Left forelimb (tissue), 1 donor: Measurements from ENCODE around the gene LHX2.
"Not testable (repeated sequence)": the region's sequence is repeated elsewhere in the genome, so short reads cannot be mapped to it uniquely, and the experiment has no call there.

ENCODE experiments used
- DNase-seq: peaks from one replicate; pipeline ENCODE4 v3.0.0-alpha.2; 2018; ENCODE audit warnings: low spot score

Gene LHX2

GRCh38 chr9:124011460-124012301 lies at the start of gene LHX2:
Gene LHX2 (plus strand): TSS chr9:124011768. CDS start chr9:124012349, 581 bp downstream.
- DNase-seq, result peak; percentile 88

- DNase-seq, result no peak
These were observed 46.8 kb upstream of the LHX2 start for GRCh38 chr9:123964761-123965160.

DNA sequence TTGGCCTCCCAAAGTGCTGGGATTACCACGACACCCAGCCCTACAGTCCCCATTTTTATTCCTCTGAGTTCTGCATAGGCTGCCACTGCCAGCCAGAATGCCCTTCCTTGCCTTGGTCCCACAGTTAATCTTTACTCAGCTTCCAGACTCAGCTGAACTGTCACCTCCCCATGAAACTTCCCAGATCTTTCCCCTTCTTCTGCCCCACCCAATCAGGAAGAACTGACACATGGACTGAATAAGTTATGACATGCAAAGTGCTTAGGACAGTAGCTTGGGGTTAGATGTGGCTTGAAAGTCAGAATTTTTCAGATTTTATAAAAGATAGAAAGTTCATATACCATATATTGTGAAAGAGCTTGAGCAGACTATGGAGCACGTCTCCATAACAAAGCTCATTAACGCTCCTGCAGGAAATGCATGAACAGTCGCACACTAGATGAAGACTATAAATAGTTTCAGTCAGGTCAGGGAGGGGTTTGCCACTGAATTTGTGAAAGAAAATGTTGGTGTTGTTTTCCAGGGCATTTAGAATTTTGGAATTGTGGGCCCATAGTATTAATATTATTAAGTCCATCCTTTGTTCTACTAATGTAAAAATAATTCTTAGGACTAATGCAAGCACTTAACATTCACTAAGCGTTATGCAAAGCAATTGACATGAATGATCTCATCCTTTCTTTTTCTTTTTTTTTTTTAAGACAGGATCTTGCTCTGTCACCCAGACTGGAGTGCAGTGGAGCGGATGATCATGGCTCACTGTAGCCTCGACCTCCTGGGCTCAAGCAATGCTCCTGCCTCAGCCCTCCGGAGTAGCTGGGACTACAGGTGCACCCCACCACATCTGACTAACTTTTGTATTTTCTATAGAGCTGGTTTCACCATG lies 45.5 kb upstream of the LHX2 start:
- no peak for DNase-seq

DNA sequence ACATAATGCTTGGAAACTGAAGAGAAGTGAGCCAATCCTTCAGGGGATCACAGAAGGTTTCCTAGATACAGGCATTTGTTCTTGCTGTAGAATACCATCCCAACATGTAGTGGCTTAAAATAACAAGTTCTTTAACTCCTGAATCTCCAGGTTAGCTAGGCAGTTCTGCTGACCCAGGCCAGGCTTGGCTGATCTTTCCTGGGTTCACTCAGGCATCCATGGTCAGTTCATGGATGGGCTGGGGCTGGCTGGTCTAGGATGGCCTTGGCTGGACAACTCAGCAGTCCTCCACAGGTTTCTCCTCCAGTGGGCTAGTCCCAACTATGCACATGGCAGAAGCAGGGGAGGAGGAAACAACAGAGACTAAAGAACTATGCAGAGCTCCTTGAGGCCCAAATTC lies 44.2 kb upstream of the LHX2 start:
- no peak for DNase-seq

- no peak for DNase-seq
These were observed 39.0 kb upstream of the LHX2 start for GRCh38 chr9:123972618-123973017.

DNA sequence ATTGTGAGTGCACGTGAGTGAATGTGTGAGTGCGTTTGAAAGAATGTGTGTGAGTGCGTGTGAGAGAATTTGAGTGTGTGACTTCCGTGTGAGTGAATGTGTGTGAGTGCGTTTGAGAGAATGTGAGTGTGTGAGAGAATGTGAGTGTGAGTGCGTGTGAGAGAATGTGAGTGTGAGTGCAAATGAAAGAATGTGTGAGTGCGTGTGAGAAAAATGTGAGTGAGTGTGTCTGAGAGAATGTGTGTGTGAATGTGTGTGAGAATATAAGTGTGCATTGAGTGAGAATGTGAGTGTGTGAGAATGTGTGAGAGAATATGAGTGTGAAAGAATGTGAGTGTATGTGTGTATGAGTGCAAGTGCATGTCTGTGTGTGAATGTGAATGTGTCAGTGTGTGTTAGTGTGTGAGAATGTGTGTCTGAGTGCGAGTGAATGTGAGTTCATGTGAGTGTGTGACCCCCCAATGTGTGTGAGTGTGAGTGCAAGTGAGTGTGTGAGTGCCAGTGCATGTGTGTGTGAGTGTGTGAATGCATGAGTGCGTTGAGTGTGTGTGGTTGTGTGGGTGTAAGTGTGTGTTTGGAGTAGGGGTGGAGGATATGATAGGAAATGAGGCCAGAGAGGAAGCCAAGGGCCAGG lies 37.9 kb upstream of the LHX2 start:
- DNase-seq, result no peak

- no peak for DNase-seq
These were observed 37.1 kb upstream of the LHX2 start for GRCh38 chr9:123974471-123974870.

GRCh38 chr9:123975871-123976270 lies 35.7 kb upstream of the LHX2 start:
- DNase-seq, result no peak

- not testable (repeated sequence) for DNase-seq
These were observed 35.0 kb upstream of the LHX2 start for GRCh38 chr9:123976579-123976978.

DNA sequence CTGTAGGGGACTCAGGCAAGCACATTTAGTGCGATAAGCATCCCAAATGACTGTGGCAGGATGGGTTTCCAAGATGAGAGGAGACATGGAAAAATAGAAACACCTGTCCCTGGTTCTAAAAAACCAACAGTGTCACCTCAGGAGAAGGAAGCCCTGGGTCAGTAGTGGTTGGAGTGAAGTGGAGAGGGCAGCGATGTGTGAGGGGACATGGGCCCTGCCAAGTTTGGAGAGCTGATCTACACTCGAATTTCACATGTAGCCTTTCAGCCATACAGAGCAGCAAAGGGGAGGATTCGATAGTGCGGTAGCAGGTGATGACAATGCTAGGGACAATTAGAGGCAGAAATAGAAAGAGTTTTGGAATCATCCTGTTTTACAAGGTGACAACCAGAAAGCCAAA lies 32.6 kb upstream of the LHX2 start:
- DNase-seq, result no peak

GRCh38 chr9:123982535-123982934 lies 29.0 kb upstream of the LHX2 start:
- no peak for DNase-seq

- DNase-seq, result no peak
These were observed 28.5 kb upstream of the LHX2 start for GRCh38 chr9:123983047-123983446.

DNA sequence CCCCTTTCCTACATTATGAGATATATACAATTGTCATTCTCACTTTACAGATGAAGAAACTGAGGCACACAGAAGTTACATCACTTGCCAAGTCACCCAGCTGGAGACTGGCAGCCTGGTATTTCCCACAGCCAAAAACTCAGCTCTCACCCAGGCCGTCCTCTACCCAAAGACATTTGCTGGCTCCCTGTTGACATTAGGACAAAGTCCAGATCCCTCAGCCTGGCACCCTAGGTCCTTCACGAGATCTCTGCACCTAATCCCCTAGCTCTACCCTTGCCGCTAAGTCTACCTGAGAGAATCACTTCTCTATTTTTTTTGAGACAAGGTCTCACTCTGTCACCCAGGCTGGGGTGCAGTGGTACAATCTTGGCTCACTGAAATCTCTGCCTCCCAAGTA lies 26.8 kb upstream of the LHX2 start:
- DNase-seq, result no peak

GRCh38 chr9:123985869-123986268 lies 25.7 kb upstream of the LHX2 start:
- DNase-seq, result no peak

DNA sequence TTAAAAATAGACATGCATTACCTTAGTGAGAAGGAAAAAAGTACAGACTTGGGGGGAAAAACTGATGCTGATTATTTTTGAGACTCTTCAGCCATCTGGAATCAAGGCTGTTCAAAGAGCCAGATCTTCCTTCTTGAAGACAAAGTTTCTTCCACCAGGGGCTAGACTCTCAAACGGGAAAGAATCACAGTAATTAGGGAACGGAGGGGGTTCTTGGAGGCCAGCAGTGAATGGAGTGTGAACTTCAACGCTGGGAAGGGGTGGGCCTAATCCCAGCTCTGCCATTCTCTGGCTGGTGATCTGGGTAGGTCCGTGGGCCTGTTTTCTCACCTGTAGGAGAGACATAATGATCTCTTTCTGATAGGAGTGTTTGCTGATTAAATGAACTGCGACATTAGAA lies 21.1 kb upstream of the LHX2 start:
- no peak for DNase-seq

GRCh38 chr9:123992679-123993078 lies 18.9 kb upstream of the LHX2 start:
- not testable (repeated sequence) for DNase-seq

DNA sequence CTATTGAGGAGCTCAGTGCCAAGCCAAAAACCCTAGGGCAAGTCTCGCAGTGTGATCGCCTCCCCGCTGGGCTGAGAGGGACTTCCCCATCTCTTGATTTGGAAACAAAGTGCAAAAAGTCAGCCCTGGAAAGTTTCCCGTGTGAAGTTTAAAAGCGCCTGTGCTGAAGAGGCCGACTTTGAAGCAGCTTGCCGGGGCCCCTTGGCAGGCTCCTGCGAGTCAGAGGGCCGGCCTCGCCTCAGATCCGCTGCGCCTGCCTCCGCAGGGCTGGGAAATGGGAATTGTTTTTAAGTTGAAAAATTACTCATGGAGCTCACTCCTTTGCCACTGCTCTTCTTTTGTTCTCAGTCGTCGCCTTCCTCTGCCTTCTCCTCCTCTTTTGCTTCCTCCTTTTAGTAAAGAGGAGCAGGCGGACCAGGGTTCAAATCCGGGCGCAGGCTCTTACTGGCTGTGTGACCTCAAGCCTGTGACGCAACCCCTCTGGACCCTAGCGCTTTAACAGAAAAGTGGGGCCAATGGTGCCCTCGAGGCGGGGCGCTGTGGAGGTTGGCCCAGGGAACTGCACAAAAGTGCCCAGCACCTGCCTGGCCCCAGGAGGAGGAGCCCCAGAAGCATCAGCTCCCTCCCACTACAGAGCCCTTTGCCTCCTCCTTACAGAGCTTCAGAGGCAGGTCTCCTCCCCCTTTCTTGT lies 14.7 kb upstream of the LHX2 start:
- no peak for DNase-seq

- DNase-seq, result no peak
These were observed 13.8 kb upstream of the LHX2 start for GRCh38 chr9:123997665-123998277.

DNA sequence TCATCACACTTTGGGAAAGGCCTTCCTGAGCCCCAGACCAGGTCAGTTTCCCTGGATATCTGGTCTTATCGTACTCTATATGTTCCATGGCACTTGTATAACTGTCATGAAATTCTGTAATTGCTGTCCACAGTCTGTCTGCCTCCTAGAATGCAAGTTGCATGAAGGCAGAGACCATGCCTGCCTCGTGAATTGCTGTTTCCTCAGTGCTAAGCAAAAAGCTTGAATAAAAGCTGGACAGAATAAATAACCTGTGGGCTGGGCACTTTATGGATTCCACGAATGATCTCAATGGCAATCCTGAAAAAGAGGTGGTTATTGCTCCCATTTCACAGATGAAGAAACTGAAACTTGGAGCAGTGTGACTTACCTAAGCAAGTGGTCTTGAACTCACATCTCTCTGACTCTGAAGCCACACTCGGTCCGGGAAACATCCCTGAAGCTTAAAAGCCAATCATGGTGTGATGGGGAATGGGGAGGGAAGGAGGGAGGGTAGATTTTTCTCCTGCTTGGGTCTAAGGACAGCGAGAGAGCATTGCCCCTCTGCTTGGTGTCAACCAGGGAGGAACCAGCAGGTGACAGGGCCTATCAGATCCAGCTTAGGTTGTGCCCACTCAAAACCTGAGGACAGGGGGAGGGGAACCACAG lies 13.2 kb upstream of the LHX2 start:
- DNase-seq, result no peak

DNA sequence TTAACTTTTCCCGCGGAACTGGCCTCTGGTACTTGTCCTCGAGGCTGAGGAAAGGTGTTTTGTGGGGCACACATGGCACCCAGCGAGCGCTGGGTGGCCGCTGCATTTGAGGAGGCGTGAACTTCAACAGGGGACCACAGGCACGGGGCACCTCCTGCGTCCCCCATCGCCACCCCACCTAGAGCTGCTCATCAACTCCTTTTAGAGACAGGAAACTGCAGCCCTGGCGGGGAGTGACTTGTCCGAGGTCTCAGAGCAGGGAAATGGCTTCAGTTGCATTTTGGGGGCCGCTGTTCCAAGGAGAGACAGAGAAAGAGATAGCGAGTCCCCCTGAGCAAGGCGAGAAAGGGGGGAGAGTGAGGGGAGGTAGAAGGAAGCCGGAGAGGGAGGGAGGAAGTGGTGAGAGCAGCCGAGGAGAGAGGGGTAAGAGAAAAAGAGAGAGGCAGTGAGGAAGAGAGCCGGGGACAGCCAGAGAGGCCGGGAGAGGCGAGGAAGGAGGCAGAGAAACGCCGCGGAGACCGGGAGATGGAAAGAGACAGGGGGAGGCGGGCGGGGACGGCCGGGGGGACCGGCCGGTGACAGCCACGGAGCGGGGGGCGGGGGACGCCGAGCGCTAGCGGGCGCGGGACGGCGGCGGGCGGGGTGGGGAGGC lies 12.5 kb upstream of the LHX2 start:
- no peak for DNase-seq

- no peak for DNase-seq
These were observed 11.9 kb upstream of the LHX2 start for GRCh38 chr9:123999661-124000060.
